Fibroblast of lung (primary cell): ENCODE results near the gene SIX3.

Experiments
- CTCF ChIP-seq, 2 donors: IDR thresholded peaks in 1 of 2; conservative IDR thresholded peaks in 1 of 2; 1 replicate in 1 of 2; 2 replicates in 1 of 2; pipeline ENCODE4 v1.5.1; 2011 to 2012; ENCODE audit warnings: low read length in 2 of 2, control low read depth in 1 of 2, inconsistent platforms in 1 of 2, low read depth in 1 of 2, mild to moderate bottlenecking in 1 of 2
- EZH2 ChIP-seq: IDR thresholded peaks from 2 replicates; pipeline ENCODE4 v1.5.1; 2012; ENCODE audit warnings: low read length, control low read depth, mild to moderate bottlenecking; ENCODE audit errors: missing control alignments

DNA sequence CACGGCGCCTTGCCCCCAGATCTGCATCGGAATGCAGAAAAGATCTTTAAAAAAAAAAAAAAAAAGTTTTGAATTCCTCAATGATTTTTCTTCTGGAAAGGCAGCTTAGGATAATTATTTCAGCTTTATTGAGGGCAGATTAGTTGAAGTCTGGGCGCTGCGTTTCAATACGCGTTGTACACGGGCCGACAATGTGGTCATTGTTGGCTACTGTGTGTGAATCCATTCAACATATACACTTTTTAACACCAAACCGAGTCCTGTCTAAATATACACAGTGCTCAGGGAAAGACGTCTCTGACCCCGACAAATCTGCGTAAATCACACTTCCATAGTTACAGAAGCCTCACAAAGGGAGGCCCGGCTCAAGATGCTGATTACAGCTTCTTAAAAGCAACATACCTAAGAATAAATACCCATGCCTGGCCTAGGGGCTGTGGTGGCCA is 1.4 kb upstream of the SIX3 start:
- TF ChIP-seq CTCF (conservative IDR thresholded peaks at IDR 0.05 in 1 of 2, IDR thresholded peaks at IDR 0.05 in 1 of 2; ENCODE audit: low read depth in 1 of 2, low read length in 2 of 2): no peak
- no peak for TF ChIP-seq EZH2
